HG02840 (cell line): ENCODE results near the gene GPER1.
A peak's percentile ranks its signal among the peaks of the same experiment; 100 is the strongest.
"Not testable (repeated sequence)": the region's sequence is repeated elsewhere in the genome, so short reads cannot be mapped to it uniquely, and the experiment has no call there.

Experiments used
- ATAC-seq: cut with Tn5 transposase; IDR thresholded peaks from one replicate; pipeline ENCODE4 v1.9.1; 2021; ENCODE audit warnings: mild to moderate bottlenecking, moderate library complexity, moderate number of reproducible peaks; ENCODE audit not compliant: unreplicated experiment, low FRiP score

Gene GPER1

GRCh38 chr7:1136841-1137516 is 49.1 kb downstream of the GPER1 start:
- no peak for ATAC-seq

- peak; percentile 57 for ATAC-seq
Measured at GRCh38 chr7:1137517-1138167, 49.7 kb downstream of the GPER1 start.

- ATAC-seq = no peak
Measured at GRCh38 chr7:1140476-1141104, 52.7 kb downstream of the GPER1 start.

- no peak for ATAC-seq
Measured at GRCh38 chr7:1141651-1142050, 53.7 kb downstream of the GPER1 start.

- ATAC-seq = no peak
Measured at GRCh38 chr7:1142051-1142635, 54.2 kb downstream of the GPER1 start.

GRCh38 chr7:1143031-1143430 is 55.1 kb downstream of the GPER1 start:
- ATAC-seq = not testable (repeated sequence)
